Left cardiac atrium (tissue), 4 donors: ENCODE measurements around the gene BID. TPM values are rescaled to one million over a fixed set of nuclear protein-coding genes. Genes with fewer than 3 reads are reported as not detected.
"Not testable (repeated sequence)": the region's sequence is repeated elsewhere in the genome, so short reads cannot be mapped to it uniquely, and the experiment has no call there.

Source experiments
- ATAC-seq, 2 donors: fragments of 200-7000 bp; cut with Tn5 transposase; one replicate each; pipeline ENCODE4 v1.9.1; 2020; ENCODE audit warnings: mild to moderate bottlenecking in 2 of 2, moderate library complexity in 2 of 2
- DNase-seq: peaks from one replicate; pipeline ENCODE4 v3.0.0-alpha.2; 2020
- intact Hi-C, 2 donors: fragments of 100-400 bp; cut with DNase I; formaldehyde crosslinking; loops; one replicate each; pipeline versions ENCODE4 v1.14.1 to v1.15.1; 2022 to 2023
- total RNA-seq, 2 donors: library from RNA; stranded (reverse); fragmentation: NEBNext Ultra II Directional; extraction: Animal tissue kit (Norgen Biotek cat#: 25700); gene quantifications; one replicate each; pipeline ENCODE4 v1.2.1, GENCODE V29; 2021
- donor health status: DM: no; HTN: yes; CAD: no.
- donor health status: DM: no; HTN: yes; CAD: no; lungs with severe emphysema.
- donor health status: DM: yes; HTN: yes; CAD: no.
- donor health status: Dilated cardiomyopathy.

The BID gene
- total RNA-seq, 2 donors from 2014 or later: 14.1 to 15.4 TPM

GRCh38 chr22:17725500-17725796, 48.8 kb downstream of the BID start:
- DNase-seq (no peak), ATAC-seq (no peak)
- intact Hi-C loops: loop anchor here in 1 of 2 donors (5.0 kb wide), 1 partner anchor 168 kb away; no protein-coding TSS in a partner anchor

GRCh38 chr22:17724678-17725499, 49.4 kb downstream of the BID start:
- peak; percentile 64 to 77 for ATAC-seq

GRCh38 chr22:17724241-17724640, 50.0 kb downstream of the BID start:
- no peak for ATAC-seq
- no peak for DNase-seq
- intact Hi-C loops: no loop called here

More at GRCh38 chr22:17724678-17725499, 49.4 kb downstream of the BID start:
- intact Hi-C loops: loop anchor here in 1 of 2 donors (5.0 kb wide), 1 partner anchor 168 kb away; no protein-coding TSS in a partner anchor
- DNase-seq: no peak

- intact Hi-C loops: no loop called here
Measured at GRCh38 chr22:17719911-17720310, 54.4 kb downstream of the BID start.

GRCh38 chr22:17717708-17718107, 56.6 kb downstream of the BID start:
- DNase-seq (no peak), ATAC-seq (no peak)
- intact Hi-C loops: no loop called here

More at GRCh38 chr22:17719911-17720310, 54.4 kb downstream of the BID start:
- DNase-seq: no peak
- no peak for ATAC-seq

GRCh38 chr22:17716529-17716928, 57.7 kb downstream of the BID start:
- intact Hi-C loops: no loop called here
- ATAC-seq (no peak), DNase-seq (no peak)

- DNase-seq (no peak), ATAC-seq (no peak)
- intact Hi-C loops: no loop called here
Measured at GRCh38 chr22:17712441-17712840, 61.8 kb downstream of the BID start.

GRCh38 chr22:17710023-17710422, 64.2 kb downstream of the BID start:
- intact Hi-C loops: no loop called here
- ATAC-seq: no peak
- no peak for DNase-seq

- intact Hi-C loops: no loop called here
- ATAC-seq (no peak), DNase-seq (no peak)
Measured at GRCh38 chr22:17707526-17707925, 66.7 kb downstream of the BID start.

- DNase-seq (no peak), ATAC-seq (peak in 1 of 2 donors; percentile 14)
- intact Hi-C loops: no loop called here
Measured at GRCh38 chr22:17706947-17707346, 67.3 kb downstream of the BID start.

- peak; percentile 85 to 98 for ATAC-seq
- no peak for DNase-seq
- intact Hi-C loops: no loop called here
Measured at GRCh38 chr22:17705951-17706900, 68.0 kb downstream of the BID start.

GRCh38 chr22:17705546-17705945, 68.7 kb downstream of the BID start:
- intact Hi-C loops: no loop called here
- ATAC-seq: no peak

GRCh38 chr22:17703811-17704210, 70.5 kb downstream of the BID start:
- DNase-seq (no peak), ATAC-seq (no peak)
- intact Hi-C loops: no loop called here

More at GRCh38 chr22:17705546-17705945, 68.7 kb downstream of the BID start:
- DNase-seq: no peak

- ATAC-seq (no peak), DNase-seq (no peak)
- intact Hi-C loops: no loop called here
Measured at GRCh38 chr22:17700778-17701177, 73.5 kb downstream of the BID start.

- intact Hi-C loops: no loop called here
- ATAC-seq: no peak
- DNase-seq: no peak
Measured at GRCh38 chr22:17699696-17700340, 74.5 kb downstream of the BID start.

- no peak for DNase-seq
- ATAC-seq: no peak
- intact Hi-C loops: no loop called here
Measured at GRCh38 chr22:17698948-17699347, 75.3 kb downstream of the BID start.

GRCh38 chr22:17698276-17698675, 76.0 kb downstream of the BID start:
- ATAC-seq, intact Hi-C loops, DNase-seq: not testable (repeated sequence)

- ATAC-seq, intact Hi-C loops, DNase-seq: not testable (repeated sequence)
Measured at GRCh38 chr22:17697196-17697595, 77.1 kb downstream of the BID start.

- intact Hi-C loops: no loop called here
- DNase-seq (no peak), ATAC-seq (no peak)
Measured at GRCh38 chr22:17695986-17696385, 78.3 kb downstream of the BID start.
